ENCODE data around the gene DENND5A. TPM values are rescaled to one million over a fixed set of nuclear protein-coding genes. Genes with fewer than 3 reads are reported as not detected.
"Not testable (repeated sequence)": the region's sequence is repeated elsewhere in the genome, so short reads cannot be mapped to it uniquely, and the experiment has no call there.

The DENND5A gene
- total RNA-seq, 1 donor from 2014 or later, result 105 TPM

DNA sequence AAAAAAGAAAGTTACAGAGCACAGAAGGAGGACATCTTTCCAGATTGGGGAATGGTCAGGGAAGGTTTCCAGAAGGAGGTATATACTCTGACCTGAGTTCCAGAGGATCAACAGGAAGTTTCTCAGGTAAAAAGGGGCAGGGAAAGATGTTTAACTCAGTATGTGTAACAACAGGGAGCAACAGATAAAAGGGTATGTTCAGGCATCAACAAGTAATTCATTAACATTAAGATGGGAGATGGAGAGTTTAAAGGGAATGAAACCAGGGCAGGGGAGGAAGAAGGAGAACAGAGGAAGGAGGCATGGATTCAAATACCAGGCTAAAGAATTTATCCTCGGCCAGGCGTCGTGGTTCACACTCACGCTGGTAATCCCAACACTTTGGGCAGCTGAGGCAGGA is 2.5 kb upstream of the DENND5A start:
- intact Hi-C loops (cut with DNase I), result loop anchor here (5.0 to 10.0 kb wide), 2 partner anchors 93 to 95 kb away; no protein-coding TSS in a partner anchor
- no peak for DNase-seq (ENCODE audit: missing footprints)
- ATAC-seq, result no peak

DNA sequence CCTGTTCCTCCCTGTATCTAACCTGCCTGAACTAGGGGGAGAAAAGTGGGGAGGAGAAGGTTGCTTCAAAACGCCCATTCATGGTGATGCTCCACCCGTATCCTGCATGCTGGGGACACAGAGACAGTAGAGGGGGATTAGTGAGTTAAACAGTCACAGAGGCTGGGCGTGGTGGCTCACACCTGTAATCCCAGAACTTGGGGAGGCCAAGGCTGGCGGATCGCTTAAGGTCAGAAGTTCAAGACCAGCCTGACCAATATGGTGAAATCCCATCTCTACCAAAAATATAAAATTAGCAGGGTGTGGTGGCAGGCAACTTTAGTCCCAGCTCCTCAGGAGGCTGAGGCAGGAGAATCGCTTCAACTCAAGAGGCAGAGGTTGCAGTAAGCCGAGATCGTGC is 1.8 kb upstream of the DENND5A start:
- DNase-seq (ENCODE audit: missing footprints) (no peak), ATAC-seq (no peak)
- intact Hi-C loops (cut with DNase I), result loop anchor here (5.0 to 10.0 kb wide), 2 partner anchors 92 to 95 kb away; no protein-coding TSS in a partner anchor

DNA sequence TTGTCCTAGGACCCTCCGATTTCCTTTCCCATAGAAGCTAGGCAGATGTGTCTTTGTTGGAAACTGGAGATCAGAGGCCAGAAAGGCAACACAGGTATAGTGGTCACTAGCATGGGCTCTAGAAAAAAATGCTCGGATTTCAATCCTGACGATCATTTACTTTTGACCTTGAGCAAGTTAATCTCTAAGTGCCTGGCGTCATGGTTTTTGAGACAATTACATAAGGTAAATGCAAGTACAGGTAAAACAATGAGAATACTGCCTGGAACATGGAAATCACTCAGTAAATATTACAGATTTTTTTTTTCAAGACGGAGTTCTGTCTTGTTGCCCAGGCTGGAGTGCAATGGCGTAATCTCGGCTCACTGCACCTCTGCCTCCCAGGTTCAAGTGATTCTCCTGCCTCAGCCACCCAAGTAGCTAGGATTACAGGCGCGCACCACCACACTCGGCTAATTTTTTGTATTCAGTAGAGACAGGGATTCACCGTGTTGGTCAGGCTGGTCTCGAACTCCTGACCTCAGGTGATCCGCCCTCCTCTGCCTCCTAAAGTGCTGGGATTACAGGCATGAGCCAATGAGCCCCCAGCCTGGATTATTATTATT is 1.1 kb upstream of the DENND5A start:
- no peak for ATAC-seq
- no peak for DNase-seq (ENCODE audit: missing footprints)
- intact Hi-C loops (cut with DNase I), result loop anchor here (5.0 to 10.0 kb wide), 2 partner anchors 91 to 96 kb away; no protein-coding TSS in a partner anchor

DNA sequence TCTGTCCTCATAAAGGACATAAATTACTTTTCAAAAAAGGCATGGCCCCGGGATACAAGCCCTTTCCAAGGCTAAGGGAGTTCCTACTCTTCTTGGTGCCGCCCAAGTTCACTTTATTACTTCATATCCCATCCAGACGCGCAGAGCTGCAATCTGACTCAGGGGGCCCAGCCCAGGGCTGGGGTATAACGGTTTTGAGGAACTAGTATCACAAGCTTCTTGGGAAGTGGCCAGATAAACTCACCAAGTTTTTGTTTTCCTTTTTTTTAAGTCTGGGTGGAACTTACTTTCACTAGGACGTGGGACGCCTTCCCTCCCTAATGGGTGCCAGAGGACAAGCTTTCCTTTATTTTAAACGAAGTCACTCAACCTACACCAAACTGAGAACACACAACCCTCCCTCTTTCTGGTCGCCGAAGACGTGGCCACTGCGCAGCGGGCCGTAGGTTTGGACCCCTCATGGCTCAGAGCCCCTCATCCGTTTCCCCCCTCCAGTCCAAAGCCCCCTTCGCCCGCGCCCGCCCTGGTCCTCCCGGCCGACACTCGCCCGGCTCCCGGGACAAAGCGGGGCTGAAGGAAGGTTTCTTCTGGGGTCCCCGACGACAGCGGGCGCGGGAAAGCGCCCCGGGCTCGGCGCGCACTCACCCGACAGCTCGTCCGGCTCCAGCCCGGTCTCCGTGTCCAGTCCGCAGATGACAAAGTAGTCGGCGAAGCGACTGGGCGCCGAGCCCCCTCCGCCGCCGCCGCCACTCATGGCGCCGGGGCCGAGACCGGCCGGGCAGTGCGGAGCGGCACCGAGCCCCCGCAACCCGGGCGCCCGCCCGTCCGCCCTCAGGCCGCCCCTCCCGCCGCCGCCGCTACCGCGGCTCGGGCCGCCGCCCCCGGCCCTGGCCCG is 587 bp downstream of the DENND5A start:
- intact Hi-C loops (cut with DNase I), result loop anchor here (2.0 to 10.0 kb wide), 6 partner anchors 50 to 196 kb away; partner anchors contain the start of genes IPO7, TMEM41B and ZNF143
- peak; percentile 74 for ATAC-seq
- peak; percentile 86 for DNase-seq (ENCODE audit: missing footprints)

DNA sequence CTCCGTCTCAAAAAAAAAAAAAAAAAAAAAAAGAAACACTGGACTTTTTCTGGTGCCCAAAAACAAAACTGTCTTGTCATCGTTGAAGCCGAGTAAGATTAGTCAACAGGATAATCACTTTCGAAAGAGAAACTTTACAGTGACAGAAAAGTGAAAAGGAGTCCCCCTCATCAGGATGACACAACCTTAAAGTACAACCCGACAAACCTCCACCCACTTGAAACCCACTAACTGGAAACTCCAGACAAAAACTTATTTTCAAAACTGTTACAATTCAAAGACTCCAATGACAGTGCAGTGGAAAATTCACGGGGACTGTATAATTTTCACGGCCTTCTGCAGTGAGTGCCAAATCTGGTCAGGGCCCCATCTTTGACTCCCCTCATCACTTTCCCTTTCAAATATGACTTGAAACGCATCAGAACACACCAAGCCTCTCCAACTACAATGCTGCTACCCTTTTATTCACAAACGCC is 1.3 kb downstream of the DENND5A start:
- ATAC-seq (no peak), DNase-seq (ENCODE audit: missing footprints) (no peak)
- intact Hi-C loops (cut with DNase I), result loop anchor here (2.0 to 10.0 kb wide), 5 partner anchors 51 to 197 kb away; partner anchors contain the start of genes IPO7, TMEM41B and ZNF143

DNA sequence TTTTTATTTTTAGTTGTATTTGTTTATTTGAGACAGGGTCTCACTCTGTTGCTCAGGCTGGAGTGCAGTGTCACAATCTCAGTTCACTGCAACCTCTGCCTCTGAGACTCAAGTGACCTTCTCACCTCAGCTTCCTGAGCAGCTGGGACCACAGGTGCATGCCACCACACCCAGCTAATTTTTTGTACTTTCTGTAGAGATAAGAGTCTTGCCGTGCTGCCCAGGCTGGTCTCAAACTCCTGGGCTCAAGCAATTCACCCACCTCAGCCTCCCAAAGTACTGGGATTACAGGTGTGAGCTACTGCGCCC is 4.4 kb downstream of the DENND5A start:
- DNase-seq (ENCODE audit: missing footprints); ATAC-seq: not testable (repeated sequence)
- intact Hi-C loops (cut with DNase I), result loop anchor here (5.0 to 10.0 kb wide), 2 partner anchors 48 to 86 kb away; no protein-coding TSS in a partner anchor

DNA sequence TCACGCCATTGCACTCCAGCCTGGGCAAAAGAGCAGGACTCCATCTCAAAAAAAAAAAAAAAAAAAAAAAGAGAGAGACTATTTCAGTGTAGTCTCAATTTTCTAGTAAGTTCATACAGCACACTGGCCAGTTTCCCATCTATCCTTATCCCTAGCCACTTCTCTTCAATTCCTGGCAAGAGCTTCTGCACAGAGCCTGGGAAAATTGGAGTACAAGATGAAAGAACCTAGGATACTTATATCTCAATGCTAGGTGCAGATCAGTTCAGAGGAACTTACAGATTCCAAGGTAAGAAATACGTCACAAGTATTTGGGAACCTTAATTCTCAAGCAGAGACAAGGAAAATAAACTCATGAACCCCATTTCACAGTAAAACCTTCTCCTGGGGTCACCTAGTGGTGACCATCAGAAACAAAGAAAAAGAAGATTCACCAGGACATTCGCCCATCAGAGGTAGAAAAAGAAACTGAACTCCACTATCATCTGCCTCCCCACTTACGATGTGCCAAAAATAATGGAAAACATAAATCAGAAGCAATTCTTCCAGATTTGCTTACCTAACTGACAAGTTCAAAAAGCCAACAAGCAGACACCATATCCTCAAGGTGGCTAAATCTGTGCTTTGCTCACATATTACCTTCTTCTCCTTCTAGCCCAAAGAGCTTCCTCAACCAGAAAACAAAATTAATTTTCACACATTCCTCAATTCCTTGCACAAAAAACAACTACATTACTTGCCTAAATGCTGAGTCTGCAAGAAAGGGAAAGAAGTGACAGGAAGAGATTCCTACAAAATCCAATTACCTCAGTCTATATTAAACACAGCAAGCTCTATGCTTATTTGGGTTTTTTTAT is 4.9 kb downstream of the DENND5A start:
- ATAC-seq (no peak), DNase-seq (ENCODE audit: missing footprints) (no peak)
- intact Hi-C loops (cut with DNase I), result loop anchor here (5.0 to 10.0 kb wide), 2 partner anchors 48 to 85 kb away; no protein-coding TSS in a partner anchor

DNA sequence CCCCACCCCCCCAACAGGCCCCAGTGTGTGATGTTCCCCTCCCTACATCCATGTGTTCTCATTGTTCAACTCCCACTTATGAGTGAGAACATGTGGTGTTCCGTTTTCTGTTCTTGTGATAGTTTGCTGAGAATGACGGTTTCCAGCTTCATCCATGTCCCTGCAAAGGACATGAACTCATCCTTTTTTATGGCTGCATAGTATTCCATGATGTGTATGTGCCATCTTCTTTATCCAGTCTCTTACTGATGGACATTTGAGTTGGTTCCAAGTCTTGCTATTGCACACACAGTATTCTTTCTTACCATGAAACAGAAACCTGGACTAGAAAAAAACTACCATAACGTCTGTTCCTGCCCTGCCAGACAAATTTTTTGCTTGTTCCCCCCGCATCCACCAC is 6.9 kb downstream of the DENND5A start:
- ATAC-seq; intact Hi-C loops (cut with DNase I); DNase-seq (ENCODE audit: missing footprints): not testable (repeated sequence)

DNA sequence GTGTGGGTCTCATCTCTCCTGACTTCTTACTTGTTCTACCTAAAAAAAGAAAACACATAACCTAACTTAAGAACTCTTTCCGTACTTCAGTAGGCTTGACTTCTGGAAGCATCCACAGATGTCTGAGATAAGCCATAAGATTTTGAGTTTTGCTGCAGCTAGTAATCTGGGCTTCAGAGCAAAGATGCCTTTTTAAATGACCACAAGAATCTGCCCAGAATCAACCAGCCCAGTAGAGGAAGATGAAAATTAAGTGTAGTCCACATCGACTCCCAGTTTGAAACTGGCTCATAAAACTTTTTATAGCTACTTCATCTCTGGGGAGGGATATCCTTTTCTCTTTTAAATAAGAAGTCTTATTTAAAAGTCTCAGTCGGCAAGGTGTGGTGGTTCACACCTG is 10.7 kb downstream of the DENND5A start:
- intact Hi-C loops (cut with DNase I), result no loop called here
- ATAC-seq, result no peak
- no peak for DNase-seq (ENCODE audit: missing footprints)

DNA sequence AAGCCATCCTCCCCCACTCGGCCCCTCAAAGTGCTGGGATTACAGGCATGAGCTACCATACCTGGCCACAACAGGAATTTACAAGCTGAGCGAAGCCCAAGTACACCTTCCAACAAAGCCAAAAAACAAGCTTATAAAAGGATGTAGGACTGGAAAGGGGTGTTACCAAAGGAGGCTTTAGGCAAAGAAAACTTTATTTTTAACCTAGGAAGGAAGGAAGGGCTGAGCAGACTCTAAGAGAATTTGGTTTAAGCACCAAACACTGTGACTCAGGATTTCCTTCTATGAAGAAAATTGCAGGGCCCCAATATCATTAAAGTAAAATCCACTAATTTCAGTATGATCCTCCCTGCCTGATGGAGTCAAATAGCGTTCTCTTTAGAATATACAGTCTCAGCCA is 12.1 kb downstream of the DENND5A start:
- intact Hi-C loops (cut with DNase I), result no loop called here
- DNase-seq (ENCODE audit: missing footprints), result no peak
- ATAC-seq, result no peak

DNA sequence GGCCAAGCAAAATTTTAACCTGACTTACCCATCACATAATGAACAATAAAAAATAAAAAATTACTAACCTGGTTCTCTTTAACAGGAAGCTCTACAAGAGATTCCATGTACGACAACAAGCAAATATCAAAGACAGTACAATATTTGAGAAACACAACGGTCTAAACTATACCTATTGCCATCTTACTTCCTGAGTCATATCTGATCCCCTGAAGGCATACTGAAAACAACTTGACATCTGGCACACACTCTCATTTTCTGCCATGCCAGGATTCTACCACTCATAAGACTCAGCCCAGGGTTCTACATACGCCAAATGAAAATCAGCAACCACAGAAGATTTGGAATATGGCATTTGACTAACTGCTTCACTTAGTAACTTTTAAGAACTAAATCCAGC is 13.8 kb downstream of the DENND5A start:
- intact Hi-C loops (cut with DNase I), result no loop called here
- no peak for DNase-seq (ENCODE audit: missing footprints)
- ATAC-seq, result no peak

DNA sequence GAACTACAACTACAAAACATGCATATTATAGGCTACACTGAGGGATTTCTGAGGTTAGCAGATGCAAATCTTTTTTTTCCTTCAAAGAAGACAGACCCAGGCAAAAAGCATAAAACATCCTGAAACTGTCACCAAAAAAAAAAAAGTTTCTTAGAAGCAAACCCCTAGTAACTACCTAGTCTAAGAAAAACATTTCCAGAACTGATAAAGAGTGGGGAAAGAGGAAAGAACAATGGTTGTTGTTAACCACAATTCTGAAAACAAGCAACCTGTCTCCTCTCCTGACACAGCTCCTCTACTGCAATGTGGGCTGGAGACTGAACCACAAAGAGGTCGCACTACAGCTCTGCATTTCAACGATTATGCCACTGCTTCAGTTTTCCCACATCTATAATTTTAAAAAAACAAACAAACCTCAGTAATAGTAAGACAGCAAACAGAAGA is 15.0 kb downstream of the DENND5A start:
- intact Hi-C loops (cut with DNase I), result no loop called here
- DNase-seq (ENCODE audit: missing footprints) (no peak), ATAC-seq (no peak)

DNA sequence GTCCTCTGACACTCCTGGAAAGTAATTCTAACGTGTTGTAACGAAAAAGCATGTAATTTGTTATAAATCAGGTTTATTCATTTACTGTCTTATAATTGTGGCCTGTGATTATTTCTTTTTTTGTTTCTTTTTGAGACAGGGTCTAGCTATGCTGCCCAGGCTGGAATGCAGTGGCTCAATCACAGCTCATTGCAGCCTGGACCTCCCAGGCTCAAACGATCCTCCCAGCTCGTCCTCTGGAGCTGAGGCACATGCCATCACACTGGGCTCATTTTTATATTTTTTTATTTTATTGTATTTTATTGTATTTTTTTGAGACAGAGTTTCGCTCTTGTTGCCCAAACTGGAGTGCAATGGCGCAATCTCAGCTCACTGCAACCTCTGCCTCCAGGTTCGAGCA is 15.9 kb downstream of the DENND5A start:
- no peak for DNase-seq (ENCODE audit: missing footprints)
- intact Hi-C loops (cut with DNase I), result no loop called here
- ATAC-seq, result no peak

DNA sequence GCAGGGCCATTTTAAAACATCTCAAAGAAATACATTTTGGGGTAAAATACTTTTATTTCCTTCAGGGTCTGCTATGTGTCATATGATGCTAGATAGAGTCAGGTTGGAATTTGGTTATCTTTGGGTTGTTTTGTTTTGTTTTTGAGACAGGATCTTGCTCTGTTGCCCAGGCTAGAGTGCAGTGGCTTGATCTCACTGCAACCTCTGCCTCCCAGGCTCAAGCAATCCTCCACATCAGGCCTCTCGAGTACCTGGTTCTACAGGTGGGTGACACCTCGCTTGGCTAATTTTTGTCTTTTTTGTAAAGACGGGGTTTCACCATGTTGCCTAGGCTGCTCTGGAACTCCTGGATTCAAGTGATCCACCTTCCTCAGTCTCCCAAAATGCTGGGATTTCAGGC is 17.3 kb downstream of the DENND5A start:
- intact Hi-C loops (cut with DNase I), result no loop called here
- DNase-seq (ENCODE audit: missing footprints) (no peak), ATAC-seq (no peak)

DNA sequence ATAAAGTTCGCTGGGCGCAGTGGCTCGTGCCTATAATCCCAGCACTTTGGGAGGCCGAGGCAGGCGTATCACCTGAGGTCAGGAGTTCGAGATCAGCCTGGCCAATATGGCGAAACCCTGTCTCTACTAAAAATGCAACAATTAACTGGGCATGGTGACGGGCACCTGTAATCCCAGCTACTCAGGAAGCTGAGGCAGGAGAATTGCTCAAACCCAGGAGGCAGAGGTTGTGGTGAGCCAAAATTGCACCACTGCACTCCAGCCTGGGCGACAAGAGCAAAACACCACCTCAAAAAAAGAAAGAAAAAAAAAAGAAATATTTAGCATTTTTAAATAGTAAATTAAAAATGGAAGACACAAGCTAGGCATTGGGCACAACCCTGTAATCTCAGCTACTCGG is 28.9 kb downstream of the DENND5A start:
- intact Hi-C loops (cut with DNase I); ATAC-seq: not testable (repeated sequence)

DNA sequence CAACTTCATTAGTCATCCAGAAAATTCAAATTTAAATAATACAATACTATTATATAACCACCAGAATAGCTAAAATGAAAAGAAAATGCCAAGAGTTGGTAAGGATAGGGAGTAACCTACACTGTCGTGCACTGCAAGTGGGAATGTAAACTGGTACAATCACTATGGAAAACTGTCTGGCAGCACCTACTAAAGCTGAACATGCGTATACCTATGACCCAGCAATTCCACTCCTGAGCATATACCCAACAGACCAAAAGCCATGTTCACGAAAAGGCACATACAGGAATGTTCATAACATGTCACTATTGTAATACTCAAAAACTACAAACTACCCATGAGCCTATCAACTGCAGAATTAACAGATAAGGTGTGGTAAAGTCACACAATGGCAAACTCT is 32.7 kb downstream of the DENND5A start:
- DNase-seq (ENCODE audit: missing footprints) (no peak), ATAC-seq (no peak)
- intact Hi-C loops (cut with DNase I), result no loop called here

More for the DNA sequence above, 28.9 kb downstream of the DENND5A start:
- DNase-seq (ENCODE audit: missing footprints), result not testable (repeated sequence)

DNA sequence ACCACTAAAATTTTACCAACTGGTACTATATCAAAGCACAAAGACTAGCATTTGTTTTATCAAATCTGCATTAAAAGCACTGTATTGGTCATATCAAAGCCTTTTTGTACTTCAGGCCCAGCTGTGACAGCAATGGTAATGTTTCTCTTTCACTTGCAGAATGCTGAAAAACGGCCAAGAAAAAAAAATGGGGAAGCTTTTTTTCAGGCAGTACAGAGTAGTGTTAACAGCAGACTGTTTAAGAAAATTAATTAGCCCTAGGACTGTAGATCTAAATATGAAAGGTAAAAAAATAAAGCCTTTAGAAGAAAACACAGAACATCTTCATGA is 33.3 kb downstream of the DENND5A start:
- ATAC-seq, result peak; percentile 69
- intact Hi-C loops (cut with DNase I), result no loop called here
- no peak for DNase-seq (ENCODE audit: missing footprints)

DNA sequence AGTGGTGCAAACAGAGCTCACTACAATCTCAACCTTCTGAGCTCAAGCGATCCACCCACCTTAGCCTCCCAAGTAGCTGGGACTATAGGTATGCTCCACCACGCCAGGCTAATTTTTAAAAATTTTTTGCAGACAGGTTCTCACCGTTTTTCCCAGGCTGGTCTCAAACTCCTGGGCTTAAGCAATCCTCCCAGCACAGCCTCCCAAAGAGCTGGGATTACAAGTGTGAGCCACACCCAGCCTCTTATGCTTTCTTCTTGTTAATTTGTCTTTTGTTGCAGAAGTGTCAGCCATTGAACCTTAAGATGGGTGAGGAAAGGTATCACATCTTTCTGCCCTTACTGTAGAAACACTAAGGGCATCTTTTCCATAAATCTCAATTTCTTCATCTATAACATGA is 34.9 kb downstream of the DENND5A start:
- intact Hi-C loops (cut with DNase I), result no loop called here
- ATAC-seq (no peak), DNase-seq (ENCODE audit: missing footprints) (no peak)

DNA sequence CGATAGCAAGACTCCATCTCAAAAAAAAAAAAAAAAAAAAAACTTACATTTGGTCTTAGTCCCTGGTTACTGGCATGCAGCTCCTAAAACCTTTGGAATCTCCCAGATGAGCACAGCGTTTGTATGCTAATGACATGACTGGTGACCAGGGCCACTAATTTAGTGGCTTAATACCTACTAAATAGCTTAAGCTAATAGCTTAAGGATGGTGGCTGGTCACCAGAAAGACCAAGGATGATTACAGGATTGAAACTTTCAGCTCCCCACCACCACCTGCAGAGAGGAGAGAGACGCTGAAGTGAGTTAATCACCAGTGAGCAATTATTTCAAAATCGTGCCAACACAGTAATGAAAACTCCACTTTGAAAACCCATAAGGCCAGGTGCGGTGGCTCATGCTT is 37.1 kb downstream of the DENND5A start:
- intact Hi-C loops (cut with DNase I), result no loop called here
- DNase-seq (ENCODE audit: missing footprints), result no peak
- ATAC-seq, result no peak

Data from Right ventricle myocardium inferior (tissue), 1 donor.